ENCODE measurements around the gene KLF9.

DNA sequence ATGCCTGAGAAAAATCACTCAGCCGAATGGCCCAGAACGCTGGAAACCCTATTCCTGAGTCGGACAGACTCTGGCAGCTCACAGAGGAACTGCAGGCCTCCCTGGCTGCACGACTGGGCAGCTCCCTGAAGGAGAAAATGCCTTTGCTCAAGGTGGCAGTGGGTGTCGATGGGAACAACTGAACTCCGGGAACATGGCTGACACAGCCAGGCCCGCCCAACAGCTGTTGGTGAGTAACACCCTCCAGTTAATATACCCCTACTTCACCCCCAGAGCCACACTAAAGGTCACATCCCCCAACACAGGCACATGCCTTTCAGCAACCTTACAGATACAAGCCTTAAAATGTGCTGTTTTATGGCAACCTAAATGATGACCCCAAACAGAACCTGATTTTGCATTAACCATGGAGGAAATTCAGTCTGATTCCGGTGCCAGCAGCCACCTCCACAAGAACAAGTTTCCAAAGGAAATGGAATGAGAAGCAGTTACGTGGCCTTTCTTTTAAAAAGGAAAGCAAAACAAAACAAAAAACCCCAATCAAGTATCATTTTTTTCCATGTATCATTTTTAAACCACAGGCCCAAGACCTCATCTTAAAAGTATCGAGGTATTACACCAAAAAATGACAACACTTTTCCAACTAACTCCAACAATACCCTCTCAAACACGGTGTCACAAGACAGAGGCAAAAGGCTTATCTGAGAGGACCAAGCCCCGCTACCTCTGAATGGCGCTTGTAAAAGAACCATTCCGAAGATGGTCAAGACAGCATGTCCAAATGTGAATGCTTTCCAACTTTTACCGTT lies 3.1 kb downstream of the KLF9 start:
- no peak for TF ChIP-seq PRDM15 (CRISPR knock-in tag; IDR thresholded peaks at IDR 0.05)
- TF ChIP-seq, protein P1, sequence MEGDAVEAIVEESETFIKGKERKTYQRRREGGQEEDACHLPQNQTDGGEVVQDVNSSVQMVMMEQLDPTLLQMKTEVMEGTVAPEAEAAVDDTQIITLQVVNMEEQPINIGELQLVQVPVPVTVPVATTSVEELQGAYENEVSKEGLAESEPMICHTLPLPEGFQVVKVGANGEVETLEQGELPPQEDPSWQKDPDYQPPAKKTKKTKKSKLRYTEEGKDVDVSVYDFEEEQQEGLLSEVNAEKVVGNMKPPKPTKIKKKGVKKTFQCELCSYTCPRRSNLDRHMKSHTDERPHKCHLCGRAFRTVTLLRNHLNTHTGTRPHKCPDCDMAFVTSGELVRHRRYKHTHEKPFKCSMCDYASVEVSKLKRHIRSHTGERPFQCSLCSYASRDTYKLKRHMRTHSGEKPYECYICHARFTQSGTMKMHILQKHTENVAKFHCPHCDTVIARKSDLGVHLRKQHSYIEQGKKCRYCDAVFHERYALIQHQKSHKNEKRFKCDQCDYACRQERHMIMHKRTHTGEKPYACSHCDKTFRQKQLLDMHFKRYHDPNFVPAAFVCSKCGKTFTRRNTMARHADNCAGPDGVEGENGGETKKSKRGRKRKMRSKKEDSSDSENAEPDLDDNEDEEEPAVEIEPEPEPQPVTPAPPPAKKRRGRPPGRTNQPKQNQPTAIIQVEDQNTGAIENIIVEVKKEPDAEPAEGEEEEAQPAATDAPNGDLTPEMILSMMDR (IDR thresholded peaks at IDR 0.05): no peak

All from WTC11 (cell line).